K562 (cell line): ENCODE results near the gene PHTF1. TPM values are rescaled to one million over a fixed set of nuclear protein-coding genes. Genes with fewer than 3 reads are reported as not detected.

ENCODE experiments used
- BRCA1 ChIP-seq, 2 experiments: fragments of 450-650 bp in 1 of 2; sonication (generic) in 1 of 2; formaldehyde crosslinking in 1 of 2; IDR thresholded peaks; 2 replicates each; pipeline versions ENCODE4 v1.5.0 to v1.6.1; 2017 to 2020; ENCODE audit warnings: mild to moderate bottlenecking in 1 of 2, missing genetic modification reagents in 1 of 2
- CC2D1A ChIP-seq: fragments of 450-650 bp; IDR thresholded peaks from 2 replicates; pipeline ENCODE4 v1.6.1; 2017; ENCODE audit warnings: mild to moderate bottlenecking
- CHD1 ChIP-seq: fragments of 200-600 bp; sonication (generic); IDR thresholded peaks from one replicate; pipeline ENCODE4 v1.6.1; 2012; ENCODE audit warnings: mild to moderate bottlenecking, moderate library complexity, low read length, inconsistent platforms
- ELK1 ChIP-seq: sonication (generic); formaldehyde crosslinking; IDR thresholded peaks from 2 replicates; pipeline ENCODE4 v1.8.1; 2022; ENCODE audit warnings: missing genetic modification reagents
- ETV6 ChIP-seq, 3 experiments: fragments of 150-350 bp in 1 of 3; sonication (generic) in 1 of 3; formaldehyde crosslinking in 1 of 3; IDR thresholded peaks; 2 replicates each; pipeline versions ENCODE4 v1.6.1 to v1.8.0; 2014 to 2022; ENCODE audit warnings: borderline replicate concordance in 2 of 3, low read depth in 2 of 3, antibody characterized with exemption in 1 of 3, low read length in 1 of 3, mild to moderate bottlenecking in 1 of 3, missing genetic modification reagents in 1 of 3
- GTF2A2 ChIP-seq: IDR thresholded peaks from 2 replicates; pipeline ENCODE4 v1.6.1; 2016; ENCODE audit warnings: mild to moderate bottlenecking, missing genetic modification characterization, missing compliant biosample characterization
- HDAC6 ChIP-seq: IDR thresholded peaks from 2 replicates; pipeline ENCODE4 v1.6.1; 2012; ENCODE audit warnings: low read depth, mild to moderate bottlenecking, control low read depth, inconsistent platforms, low read length, moderate library complexity
- HLTF ChIP-seq: fragments of 450-650 bp; IDR thresholded peaks from 2 replicates; pipeline ENCODE4 v1.6.1; 2016
- HOMEZ ChIP-seq: fragments of 250-450 bp; sonication (Bioruptor Pico); IDR thresholded peaks from 2 replicates; pipeline ENCODE4 v1.4.0; 2020; ENCODE audit warnings: mild to moderate bottlenecking, moderate library complexity
- MEF2D ChIP-seq: conservative IDR thresholded peaks from 2 replicates; pipeline ENCODE4 v1.6.1; 2016; ENCODE audit warnings: low read depth, missing genetic modification characterization, missing compliant biosample characterization
- MTA2 ChIP-seq: fragments of 450-650 bp; IDR thresholded peaks from 2 replicates; pipeline ENCODE4 v1.6.1; 2016; ENCODE audit warnings: low read depth
- NELFE ChIP-seq: IDR thresholded peaks from 2 replicates; pipeline ENCODE4 v1.6.1; 2011; ENCODE audit warnings: mild to moderate bottlenecking; ENCODE audit not compliant: insufficient read depth, insufficient read length
- NKRF ChIP-seq: fragments of 450-650 bp; IDR thresholded peaks from 2 replicates; pipeline ENCODE4 v1.6.1; 2016; ENCODE audit warnings: borderline replicate concordance
- NONO ChIP-seq, 2 experiments: fragments of 200-400 bp in 1 of 2; fragments of 450-650 bp in 1 of 2; formaldehyde crosslinking in 1 of 2; IDR thresholded peaks; 2 replicates each; pipeline ENCODE4 v1.6.1; 2017; ENCODE audit warnings: low read depth in 2 of 2, mild to moderate bottlenecking in 2 of 2, moderate library complexity in 2 of 2, low read length in 1 of 2
- NR2F6 ChIP-seq: fragments of 450-650 bp; formaldehyde crosslinking; IDR thresholded peaks from 2 replicates; pipeline ENCODE4 v1.4.0; 2020; ENCODE audit warnings: mild to moderate bottlenecking
- PHTF2 ChIP-seq: fragments of 250-450 bp; sonication (Bioruptor Pico); IDR thresholded peaks from 2 replicates; pipeline ENCODE4 v1.5.0; 2021; ENCODE audit warnings: mild to moderate bottlenecking
- SMARCC2 ChIP-seq: fragments of 450-650 bp; IDR thresholded peaks from 2 replicates; pipeline ENCODE4 v1.6.1; 2017; ENCODE audit warnings: antibody characterized with exemption, moderate library complexity, mild to moderate bottlenecking, low read depth
- SRF ChIP-seq, 2 experiments: fragments of 250-450, 450-650 bp in 1 of 2; sonication (Bioruptor Pico) in 1 of 2; sonication (generic) in 1 of 2; formaldehyde crosslinking; IDR thresholded peaks; 2 replicates each; pipeline versions ENCODE4 v1.5.0 to v1.5.1; 2020 to 2022; ENCODE audit warnings: mild to moderate bottlenecking in 1 of 2, missing genetic modification reagents in 1 of 2
- ZBTB1 ChIP-seq: sonication (generic); formaldehyde crosslinking; IDR thresholded peaks from 2 replicates; pipeline ENCODE4 v1.8.1; 2023; ENCODE audit warnings: missing genetic modification reagents, low read depth, mild to moderate bottlenecking, borderline replicate concordance
- ZBTB12 ChIP-seq: fragments of 250-450 bp; sonication (Bioruptor Pico); IDR thresholded peaks from 2 replicates; pipeline ENCODE4 v1.4.0; 2020
- polyA plus RNA-seq, 8 experiments: library from polyadenylated mRNA; depleted of rRNA in 4 of 8; stranded (reverse) in 5 of 8; unstranded in 3 of 8; fragments of >200 nt; fragmentation: Nextera tagmentation in 2 of 8; fragmentation: Illumina TruSeq in 1 of 8; extraction: Ambion mirVana in 2 of 8; extraction: Trizol in 1 of 8; gene quantifications; 2 replicates each; pipeline versions ENCODE4 v1.2.1 to v1.2.3, GENCODE V29; 2011 to 2014; ENCODE audit warnings: inconsistent platforms in 1 of 8, missing spikeins in 1 of 8
- total RNA-seq, 7 experiments: library from RNA; depleted of rRNA in 6 of 7; stranded (reverse); fragments of >200 nt in 6 of 7; fragmentation: Illumina TruSeq in 2 of 7; extraction: Trizol in 2 of 7; gene quantifications; 2 replicates each; pipeline versions ENCODE4 v1.2.1 to v1.2.3, GENCODE V29; 2011 to 2021; ENCODE audit warnings: low replicate concordance in 1 of 7
- TF ChIP-seq, protein P1 (sequence below): sonication (generic); formaldehyde crosslinking; IDR thresholded peaks from 2 replicates; pipeline ENCODE4 v1.8.0; 2022; ENCODE audit warnings: mild to moderate bottlenecking, missing genetic modification reagents

Gene PHTF1
- total and polyA plus RNA-seq, 9 of the 15 experiments (the other 6 are each of a cell fraction or from before 2014, with no cell fraction given) = 8.4 to 36.2 (median 23.0) TPM

- no peak for TF ChIP-seq ZBTB12 (CRISPR knock-in tag)
- no peak for TF ChIP-seq BRCA1 (IDR thresholded peaks at IDR 0.05)
- no peak for TF ChIP-seq BRCA1 (CRISPR knock-in tag; IDR thresholded peaks at IDR 0.05)
- TF ChIP-seq HDAC6 = no peak
- TF ChIP-seq PHTF2 (CRISPR knock-in tag) = no peak
- TF ChIP-seq HLTF = peak; percentile 81
- TF ChIP-seq CC2D1A = peak; percentile 65
- TF ChIP-seq GTF2A2 = no peak
- no peak for TF ChIP-seq NELFE
- no peak for TF ChIP-seq HOMEZ (CRISPR knock-in tag)
- no peak for TF ChIP-seq MTA2
- TF ChIP-seq, protein P1, sequence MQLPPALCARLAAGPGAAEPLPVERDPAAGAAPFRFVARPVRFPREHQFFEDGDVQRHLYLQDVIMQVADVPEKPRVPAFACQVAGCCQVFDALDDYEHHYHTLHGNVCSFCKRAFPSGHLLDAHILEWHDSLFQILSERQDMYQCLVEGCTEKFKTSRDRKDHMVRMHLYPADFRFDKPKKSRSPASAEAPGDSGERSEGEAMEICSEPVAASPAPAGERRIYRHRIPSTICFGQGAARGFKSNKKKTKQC (CRISPR knock-in tag) = no peak
- no peak for TF ChIP-seq ZBTB1 (CRISPR knock-in tag)
- TF ChIP-seq CHD1 = no peak
- TF ChIP-seq NKRF = no peak
- TF ChIP-seq SMARCC2 = peak; percentile 36; the same call in 1 of the 2 replicates
- no peak for TF ChIP-seq ETV6 (IDR thresholded peaks at IDR 0.05; ENCODE audit: borderline replicate concordance in 1 of 2, low read depth in 2 of 2, low read length in 1 of 2)
- no peak for TF ChIP-seq ETV6 (CRISPR knock-in tag; IDR thresholded peaks at IDR 0.05; ENCODE audit: borderline replicate concordance)
- TF ChIP-seq MEF2D = no peak
- no peak for TF ChIP-seq SRF (CRISPR knock-in tag; IDR thresholded peaks at IDR 0.05)
- no peak for TF ChIP-seq NONO (IDR thresholded peaks at IDR 0.05; ENCODE audit: low read depth in 2 of 2, low read length in 1 of 2)
- no peak for TF ChIP-seq NR2F6 (CRISPR knock-in tag)
- TF ChIP-seq ELK1 = no peak
Measured at GRCh38 chr1:113677250-113678158, 81.8 kb downstream of the PHTF1 start (continued).
